ENCODE results near the gene MAB21L3. TPM values are rescaled to one million over a fixed set of nuclear protein-coding genes. Genes with fewer than 3 reads are reported as not detected.

MAB21L3 gene
- not detected for total RNA-seq
- not detected for polyA plus RNA-seq

DNA sequence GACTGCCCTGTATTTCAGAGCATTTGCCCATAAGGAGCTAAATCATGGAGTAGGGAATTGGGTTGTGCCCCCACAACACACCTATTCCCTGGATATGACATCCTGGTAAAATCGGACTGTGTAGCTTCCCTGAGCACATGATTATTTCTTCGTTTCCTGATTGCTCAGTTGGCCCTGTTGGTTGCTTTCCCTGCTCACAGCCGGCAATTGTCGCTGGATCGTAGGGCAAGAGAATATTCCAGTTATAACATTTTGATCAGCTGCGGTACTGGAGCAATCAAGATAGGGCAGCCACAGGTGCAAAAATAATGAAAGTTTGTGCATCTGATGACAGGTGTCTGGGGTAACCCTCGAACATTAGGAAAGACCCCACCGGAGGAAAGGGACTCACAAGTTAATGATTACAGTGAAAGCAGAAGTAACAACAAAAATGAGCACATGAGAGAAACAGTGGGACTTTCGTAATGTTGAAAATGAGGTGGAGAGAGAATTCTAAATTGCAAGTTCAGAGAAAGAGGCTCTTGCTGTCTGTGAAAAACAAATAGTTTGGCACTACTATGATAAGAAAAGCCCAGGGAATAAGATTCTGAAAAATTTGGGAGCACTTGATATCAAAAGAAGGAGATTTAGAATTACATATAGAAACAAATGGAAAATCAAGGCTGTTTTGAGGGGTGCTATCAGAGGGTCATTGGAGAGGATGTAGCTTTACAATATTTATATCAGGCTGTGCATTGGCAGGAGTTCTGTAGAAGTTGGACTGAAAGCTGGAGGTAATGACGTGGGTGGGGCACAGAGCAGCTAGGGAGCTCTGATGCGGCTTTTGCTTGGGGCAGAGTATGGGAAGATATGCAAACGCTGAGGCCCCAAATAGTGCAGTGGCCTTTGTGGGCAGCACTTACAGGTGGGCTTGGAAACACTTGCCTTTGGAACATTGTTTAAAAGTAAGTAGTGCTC, at the start of gene MAB21L3:
TSS of gene MAB21L3 (plus strand) at position 833 of the 957 bp plus-strand sequence. CDS start 1,217 bp downstream, outside the sequence.
- no peak within 1 kb of the TSS for H3K27ac Mint-ChIP-seq
- no peaks in the 10 kb centered on the region for H3K36me3 Mint-ChIP-seq
- Histone ChIP-seq H3K27me3 (ENCODE audit: insufficient read depth, low read length, poor library complexity, severe bottlenecking) (no peaks in the 10 kb centered on the region), H3K36me3 (ENCODE audit: insufficient read depth, low read length) (no peaks in the 10 kb centered on the region), H3K4me3 (ENCODE audit: low read length) (no peak within 1 kb of the TSS), H3K4me1 (ENCODE audit: insufficient read depth, low read length) (no peaks in the 10 kb centered on the region), H3K27ac (ENCODE audit: low read depth, low read length) (no peak within 1 kb of the TSS), H3K9me3 (ENCODE audit: low read length) (no peaks in the 10 kb centered on the region)
- ChIA-PET CTCF (no interaction called here), POLR2A (no interaction called here)
- H3K9me3 Mint-ChIP-seq = no peaks in the 10 kb centered on the region
- DNase-seq = no peak
- no peaks in the 10 kb centered on the region for H3K4me1 Mint-ChIP-seq
- H3K27me3 Mint-ChIP-seq = peaks cover 0 to 44% of the 10 kb centered on the region in 2 donors
- no peak within 1 kb of the TSS for H3K4me3 Mint-ChIP-seq

DNA sequence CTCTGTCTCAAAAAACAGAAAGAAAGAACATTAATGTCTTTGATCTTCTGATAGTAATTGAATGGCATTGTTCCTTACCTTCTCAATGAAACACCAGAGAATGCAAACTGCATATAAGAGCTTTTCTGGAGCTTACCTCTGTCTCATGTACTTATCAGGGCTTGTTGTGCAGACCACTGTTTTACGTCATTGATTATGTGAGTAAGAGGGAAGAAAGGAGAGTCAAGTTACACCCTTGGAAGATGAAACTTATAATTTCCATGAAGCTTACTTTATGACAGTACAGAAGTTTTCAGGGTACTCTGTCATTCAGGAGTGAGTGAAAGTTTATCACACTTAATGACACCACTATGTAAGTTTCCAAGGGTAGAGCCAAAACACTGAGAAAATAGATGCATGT, 49.0 kb upstream of the MAB21L3 start:
- H3K27me3 Mint-ChIP-seq = peaks cover 7 to 10% of the 10 kb centered on the region in 2 donors
- no peak overlapping the region for H3K27ac Mint-ChIP-seq
- ChIA-PET POLR2A (no interaction called here), CTCF (no interaction called here)
- H3K4me1 Mint-ChIP-seq = no peaks in the 10 kb centered on the region
- no peak for DNase-seq
- Histone ChIP-seq H3K36me3 (ENCODE audit: insufficient read depth, low read length) (no peaks in the 10 kb centered on the region), H3K27me3 (ENCODE audit: insufficient read depth, low read length, poor library complexity, severe bottlenecking) (no peaks in the 10 kb centered on the region), H3K4me1 (ENCODE audit: insufficient read depth, low read length) (no peaks in the 10 kb centered on the region), H3K9me3 (ENCODE audit: low read length) (no peaks in the 10 kb centered on the region), H3K27ac (ENCODE audit: low read depth, low read length) (no peak overlapping the region), H3K4me3 (ENCODE audit: low read length) (no peak overlapping the region)
- peaks cover 0 to 14% (median 12%) of the 10 kb centered on the region in 5 donors for H3K9me3 Mint-ChIP-seq
- H3K36me3 Mint-ChIP-seq = peaks cover 4 to 17% (median 6%) of the 10 kb centered on the region in 3 donors
- H3K4me3 Mint-ChIP-seq = no peak overlapping the region

DNA sequence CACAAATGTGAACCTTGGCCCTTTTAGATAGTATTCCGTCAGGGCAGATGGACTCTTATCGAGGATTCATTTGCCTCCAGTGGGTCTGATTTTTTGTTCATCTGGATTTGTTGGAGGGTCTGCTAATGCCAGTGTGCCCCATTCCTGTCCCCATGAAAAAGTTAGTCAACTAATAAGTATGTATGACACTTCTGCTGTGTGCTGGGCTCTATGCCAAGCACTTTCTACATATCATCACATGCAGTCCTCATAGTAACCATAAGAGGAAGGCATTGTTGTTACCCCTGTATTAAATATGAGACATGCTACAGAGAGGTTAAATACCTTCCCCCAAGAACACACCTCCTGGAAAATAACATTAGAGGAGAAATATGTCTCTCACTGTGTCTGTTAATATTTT, 46.6 kb upstream of the MAB21L3 start:
- Mint-ChIP-seq H3K27ac (no peak overlapping the region), H3K4me1 (no peaks in the 10 kb centered on the region), H3K9me3 (peaks cover 0 to 2% (median 0%) of the 10 kb centered on the region in 5 donors), H3K4me3 (no peak overlapping the region), H3K27me3 (peaks cover 7 to 18% of the 10 kb centered on the region in 2 donors), H3K36me3 (peaks cover 7 to 8% (median 8%) of the 10 kb centered on the region in 3 donors)
- Histone ChIP-seq H3K27me3 (ENCODE audit: insufficient read depth, low read length, poor library complexity, severe bottlenecking) (no peaks in the 10 kb centered on the region), H3K27ac (ENCODE audit: low read depth, low read length) (no peak overlapping the region), H3K36me3 (ENCODE audit: insufficient read depth, low read length) (no peaks in the 10 kb centered on the region), H3K9me3 (ENCODE audit: low read length) (no peaks in the 10 kb centered on the region), H3K4me3 (ENCODE audit: low read length) (no peak overlapping the region), H3K4me1 (ENCODE audit: insufficient read depth, low read length) (no peaks in the 10 kb centered on the region)
- ChIA-PET POLR2A (no interaction called here), CTCF (no interaction called here)
- DNase-seq = no peak

DNA sequence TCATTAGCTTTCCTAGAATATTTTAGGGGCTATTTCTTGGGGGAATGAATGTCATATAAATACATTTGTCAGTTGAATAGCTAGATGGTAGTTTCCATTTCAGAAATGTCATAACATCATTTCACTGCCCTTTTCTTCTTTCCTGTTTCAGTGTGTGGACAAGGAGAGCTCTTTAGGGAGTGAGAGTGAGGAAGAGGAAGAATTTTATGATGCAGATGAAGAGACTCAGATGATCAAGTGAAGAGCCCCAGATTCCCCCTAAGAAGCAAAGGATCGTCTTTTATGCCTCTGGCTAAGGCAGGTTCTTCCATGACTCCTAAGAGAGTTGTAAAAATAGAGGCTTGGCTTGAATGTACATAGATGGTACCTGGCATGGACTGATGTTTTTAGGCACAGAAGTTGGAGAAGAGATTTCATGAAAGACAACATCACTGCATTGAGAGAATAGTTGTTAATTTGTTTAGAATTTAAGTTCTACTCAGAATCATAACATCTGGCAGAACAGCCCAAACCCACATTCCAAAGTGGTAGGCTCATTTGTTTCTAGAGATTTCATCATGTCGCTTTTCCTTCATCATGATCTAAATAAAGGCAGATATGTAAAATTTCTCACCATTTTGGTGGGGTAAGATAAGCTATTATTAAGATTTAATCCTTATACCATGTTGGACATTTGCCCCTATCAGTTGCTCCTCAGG, 44.2 kb upstream of the MAB21L3 start:
- H3K27ac Mint-ChIP-seq = no peak overlapping the region
- no peaks in the 10 kb centered on the region for H3K27me3 ChIP-seq (ENCODE audit: insufficient read depth, low read length, poor library complexity, severe bottlenecking)
- no peaks in the 10 kb centered on the region for H3K4me1 Mint-ChIP-seq
- peaks cover 7 to 18% of the 10 kb centered on the region in 2 donors for H3K27me3 Mint-ChIP-seq
- H3K27ac ChIP-seq (ENCODE audit: low read depth, low read length) = no peak overlapping the region
- peaks cover 7 to 8% (median 8%) of the 10 kb centered on the region in 3 donors for H3K36me3 Mint-ChIP-seq
- H3K9me3 ChIP-seq (ENCODE audit: low read length) = no peaks in the 10 kb centered on the region
- no peaks in the 10 kb centered on the region for H3K36me3 ChIP-seq (ENCODE audit: insufficient read depth, low read length)
- POLR2A ChIA-PET = no interaction called here
- H3K4me3 Mint-ChIP-seq = no peak overlapping the region
- no peak overlapping the region for H3K4me3 ChIP-seq (ENCODE audit: low read length)
- no peak for DNase-seq
- no peaks in the 10 kb centered on the region for H3K9me3 Mint-ChIP-seq
- no peaks in the 10 kb centered on the region for H3K4me1 ChIP-seq (ENCODE audit: insufficient read depth, low read length)
- CTCF ChIA-PET = no interaction called here

DNA sequence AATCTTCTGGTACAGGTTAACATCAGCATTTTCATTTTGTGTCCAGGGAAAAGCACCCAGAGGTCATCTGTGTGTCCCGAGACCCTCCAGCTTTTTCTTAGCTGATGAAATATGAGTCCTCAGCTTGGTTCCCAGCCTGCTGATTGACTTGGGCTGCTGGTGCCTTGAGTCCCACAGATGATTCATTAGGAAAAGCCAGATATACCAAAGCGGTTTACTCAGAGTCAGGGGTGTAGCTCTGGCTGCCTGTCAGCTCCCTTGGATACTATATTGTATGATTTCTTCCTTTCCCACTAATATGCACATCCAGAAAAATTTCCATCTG, 43.7 kb upstream of the MAB21L3 start:
- no peaks in the 10 kb centered on the region for H3K9me3 Mint-ChIP-seq
- peaks cover 7 to 8% (median 8%) of the 10 kb centered on the region in 3 donors for H3K36me3 Mint-ChIP-seq
- no peak overlapping the region for H3K27ac Mint-ChIP-seq
- H3K27me3 ChIP-seq (ENCODE audit: insufficient read depth, low read length, poor library complexity, severe bottlenecking) = no peaks in the 10 kb centered on the region
- no peaks in the 10 kb centered on the region for H3K4me1 ChIP-seq (ENCODE audit: insufficient read depth, low read length)
- no peaks in the 10 kb centered on the region for H3K4me1 Mint-ChIP-seq
- no peaks in the 10 kb centered on the region for H3K36me3 ChIP-seq (ENCODE audit: insufficient read depth, low read length)
- H3K4me3 ChIP-seq (ENCODE audit: low read length) = no peak overlapping the region
- H3K4me3 Mint-ChIP-seq = no peak overlapping the region
- ChIA-PET POLR2A (no interaction called here), CTCF (no interaction called here)
- no peaks in the 10 kb centered on the region for H3K9me3 ChIP-seq (ENCODE audit: low read length)
- DNase-seq = no peak
- peaks cover 7 to 18% of the 10 kb centered on the region in 2 donors for H3K27me3 Mint-ChIP-seq
- no peak overlapping the region for H3K27ac ChIP-seq (ENCODE audit: low read depth, low read length)

DNA sequence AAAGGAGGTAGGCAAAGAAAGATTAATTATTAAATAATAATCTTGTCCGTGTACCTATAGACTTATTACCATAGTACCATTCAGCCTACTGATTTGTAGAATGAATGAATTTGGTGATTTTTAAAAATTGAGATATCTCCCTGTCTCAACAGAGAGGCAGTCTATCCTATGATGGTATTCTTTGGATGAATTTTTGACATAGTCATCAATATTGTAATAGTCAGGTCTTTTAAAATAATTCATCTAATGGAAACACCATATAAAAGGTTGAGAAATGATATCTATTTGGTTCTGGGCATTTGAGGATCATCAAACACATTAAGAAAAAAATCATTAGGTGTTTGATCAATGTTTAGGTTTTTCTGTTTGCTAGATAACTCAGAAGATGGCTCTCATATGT, 35.6 kb upstream of the MAB21L3 start:
- no peaks in the 10 kb centered on the region for H3K4me1 Mint-ChIP-seq
- no peak overlapping the region for H3K27ac Mint-ChIP-seq
- Histone ChIP-seq H3K27me3 (ENCODE audit: insufficient read depth, low read length, poor library complexity, severe bottlenecking) (no peaks in the 10 kb centered on the region), H3K4me1 (ENCODE audit: insufficient read depth, low read length) (no peaks in the 10 kb centered on the region), H3K4me3 (ENCODE audit: low read length) (no peak overlapping the region), H3K27ac (ENCODE audit: low read depth, low read length) (no peak overlapping the region), H3K36me3 (ENCODE audit: insufficient read depth, low read length) (no peaks in the 10 kb centered on the region), H3K9me3 (ENCODE audit: low read length) (no peaks in the 10 kb centered on the region)
- DNase-seq = no peak
- CTCF ChIA-PET = no interaction called here
- no peak overlapping the region for H3K4me3 Mint-ChIP-seq
- POLR2A ChIA-PET = no interaction called here
- no peaks in the 10 kb centered on the region for H3K9me3 Mint-ChIP-seq
- H3K36me3 Mint-ChIP-seq = no peaks in the 10 kb centered on the region
- H3K27me3 Mint-ChIP-seq = peaks cover 3 to 4% of the 10 kb centered on the region in 2 donors

DNA sequence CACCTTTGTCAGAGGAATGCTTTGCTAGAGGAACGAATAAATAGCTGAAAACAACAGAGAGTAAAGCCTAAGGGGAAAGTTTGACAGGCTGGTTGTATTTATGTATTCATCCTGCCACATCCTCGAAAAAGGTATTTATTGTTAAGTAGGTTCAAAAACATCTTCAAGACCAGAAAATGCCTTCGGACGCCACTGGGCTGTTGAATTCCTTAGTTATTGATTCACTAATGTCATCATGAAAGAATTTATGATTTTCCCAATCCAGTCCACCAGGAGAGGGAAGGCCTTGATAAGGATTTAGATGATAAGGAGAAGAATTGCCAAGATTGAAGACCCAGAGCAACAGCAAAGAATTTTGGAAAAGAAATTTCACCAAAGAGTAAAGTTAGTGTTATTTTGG, 35.2 kb upstream of the MAB21L3 start:
- Mint-ChIP-seq H3K9me3 (no peaks in the 10 kb centered on the region), H3K4me1 (no peaks in the 10 kb centered on the region), H3K27ac (no peak overlapping the region)

DNA sequence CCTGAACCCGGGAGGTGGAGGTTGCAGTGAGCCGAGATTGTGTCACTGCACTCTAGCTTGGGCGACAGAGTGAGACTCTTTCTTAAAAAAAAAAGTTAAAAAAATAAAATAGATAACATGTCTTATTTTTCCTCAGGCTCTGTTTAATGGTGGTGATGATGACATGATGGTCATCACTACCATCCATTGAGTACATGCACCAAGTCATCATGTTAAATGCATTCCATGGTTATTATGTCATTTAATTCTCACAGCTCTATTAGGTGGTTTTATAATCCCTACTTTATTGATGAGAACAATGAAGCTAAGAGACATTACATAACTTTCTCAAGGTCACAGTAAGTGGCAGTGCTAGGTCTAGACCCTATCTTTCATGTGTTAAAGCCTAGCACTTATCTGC, 34.4 kb upstream of the MAB21L3 start:
- no peak for DNase-seq
- Mint-ChIP-seq H3K27me3 (peaks cover 3 to 4% of the 10 kb centered on the region in 2 donors), H3K4me3 (no peak overlapping the region), H3K27ac (no peak overlapping the region), H3K4me1 (no peaks in the 10 kb centered on the region), H3K36me3 (no peaks in the 10 kb centered on the region), H3K9me3 (no peaks in the 10 kb centered on the region)
- Histone ChIP-seq H3K36me3 (ENCODE audit: insufficient read depth, low read length) (no peaks in the 10 kb centered on the region), H3K4me1 (ENCODE audit: insufficient read depth, low read length) (no peaks in the 10 kb centered on the region), H3K4me3 (ENCODE audit: low read length) (no peak overlapping the region), H3K27me3 (ENCODE audit: insufficient read depth, low read length, poor library complexity, severe bottlenecking) (no peaks in the 10 kb centered on the region), H3K9me3 (ENCODE audit: low read length) (no peaks in the 10 kb centered on the region), H3K27ac (ENCODE audit: low read depth, low read length) (no peak overlapping the region)
- ChIA-PET POLR2A (no interaction called here), CTCF (no interaction called here)

More for the DNA sequence above, 35.2 kb upstream of the MAB21L3 start:
- H3K36me3 Mint-ChIP-seq = no peaks in the 10 kb centered on the region
- Histone ChIP-seq H3K36me3 (ENCODE audit: insufficient read depth, low read length) (no peaks in the 10 kb centered on the region), H3K27me3 (ENCODE audit: insufficient read depth, low read length, poor library complexity, severe bottlenecking) (no peaks in the 10 kb centered on the region), H3K4me1 (ENCODE audit: insufficient read depth, low read length) (no peaks in the 10 kb centered on the region), H3K9me3 (ENCODE audit: low read length) (no peaks in the 10 kb centered on the region), H3K4me3 (ENCODE audit: low read length) (no peak overlapping the region), H3K27ac (ENCODE audit: low read depth, low read length) (no peak overlapping the region)
- H3K4me3 Mint-ChIP-seq = no peak overlapping the region
- H3K27me3 Mint-ChIP-seq = peaks cover 3 to 4% of the 10 kb centered on the region in 2 donors
- ChIA-PET CTCF (no interaction called here), POLR2A (no interaction called here)
- no peak for DNase-seq
